AG04449 (cell line): ENCODE measurements around the gene JADE3.

Source experiments
- CTCF ChIA-PET: fragments of 350-600 bp; formaldehyde crosslinking; extraction: SDS; loops from one replicate; lab custom pipeline; 2021; ENCODE audit warnings: antibody characterized with exemption; lab: Yijun Ruan, JAX
- POLR2A ChIA-PET: fragments of 400-600, 350-600 bp; formaldehyde crosslinking; extraction: SDS; loops from one replicate; lab custom pipeline; 2020; ENCODE audit warnings: antibody characterized with exemption, inconsistent platforms; lab: Yijun Ruan, JAX
- DNase-seq: peaks from one replicate; pipeline ENCODE4 v3.0.0-alpha.2; 2010; ENCODE audit warnings: low read depth, low spot score
- H3K4me3 ChIP-seq: 2 replicates; pipeline ENCODE4 v1.5.1; 2011; ENCODE audit warnings: low read depth, mild to moderate bottlenecking, control low read depth, low read length
- CTCF ChIP-seq: IDR thresholded peaks from one replicate; pipeline ENCODE4 v1.5.1; 2011; ENCODE audit warnings: mild to moderate bottlenecking, moderate library complexity, low read length, control low read depth, inconsistent platforms; ENCODE audit not compliant: insufficient read depth; ENCODE audit errors: missing control alignments

The JADE3 gene

GRCh38 chrX:46920235-46920634 is 8.0 kb downstream of the JADE3 start:
- no peak overlapping the region for H3K4me3 ChIP-seq
- POLR2A ChIA-PET = no interaction called here
- CTCF ChIA-PET = interaction anchor here (1.0 kb wide), 1 partner anchor 16 kb away, joined by 5 read pairs; no protein-coding TSS in a partner anchor
- no peak for TF ChIP-seq CTCF
- DNase-seq = no peak

DNA sequence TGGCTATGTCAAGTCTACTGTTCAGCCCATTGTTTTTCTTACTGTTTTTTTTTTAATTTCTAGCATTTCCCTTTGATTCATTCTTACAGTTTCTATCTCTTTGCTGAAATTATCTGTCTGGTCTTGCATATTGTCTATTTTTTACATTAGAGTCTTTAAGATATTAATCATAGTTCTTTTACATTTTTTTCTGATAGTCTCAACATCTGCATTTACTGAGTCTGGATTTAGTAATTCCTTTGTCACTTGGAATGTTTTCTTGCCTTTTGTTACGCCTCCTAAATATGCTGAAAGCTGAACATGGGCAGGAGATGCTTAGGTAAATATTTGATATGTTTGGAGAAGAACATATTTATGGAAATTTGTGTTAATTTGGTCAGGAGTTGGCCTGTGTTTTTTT is 10.4 kb downstream of the JADE3 start:
- POLR2A ChIA-PET = no interaction called here
- TF ChIP-seq CTCF = no peak
- H3K4me3 ChIP-seq = no peak overlapping the region
- DNase-seq = no peak
- CTCF ChIA-PET = interaction anchor here (2.1 kb wide), 1 partner anchor 9 kb away, joined by 9 read pairs; no protein-coding TSS in a partner anchor

- DNase-seq = no peak
- ChIA-PET CTCF (no interaction called here), POLR2A (no interaction called here)
- no peak for TF ChIP-seq CTCF
- H3K4me3 ChIP-seq = no peak overlapping the region
Observed at GRCh38 chrX:46927718-46928117, 15.5 kb downstream of the JADE3 start.

GRCh38 chrX:46929439-46930261 is 17.4 kb downstream of the JADE3 start:
- POLR2A ChIA-PET = no interaction called here
- no peak for DNase-seq
- no peak for TF ChIP-seq CTCF
- no peak overlapping the region for H3K4me3 ChIP-seq
- CTCF ChIA-PET = interaction anchor here (0.8 to 1.9 kb wide), 6 partner anchors 11 to 101 kb away, joined by 3 to 6 read pairs (median 4); no protein-coding TSS in a partner anchor

DNA sequence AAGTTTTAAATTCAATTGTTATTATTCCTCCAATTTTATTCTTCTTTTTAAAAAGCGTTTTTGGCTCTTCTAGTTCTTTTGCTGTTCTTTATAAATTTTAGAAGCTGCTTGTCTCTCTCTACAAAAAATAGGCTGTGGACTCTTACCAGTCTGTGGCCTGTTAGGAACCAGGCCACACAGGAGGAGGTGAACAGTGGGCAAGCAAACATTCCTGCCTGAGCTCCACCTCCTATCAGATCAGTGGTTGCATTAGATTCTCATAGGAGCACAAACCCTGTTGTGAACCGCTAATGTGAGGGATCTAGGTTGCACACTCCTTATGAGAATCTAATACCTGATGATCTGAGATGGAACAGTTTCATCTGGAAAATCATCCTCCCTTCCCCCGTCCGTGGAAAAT is 23.1 kb downstream of the JADE3 start:
- H3K4me3 ChIP-seq = no peak overlapping the region
- ChIA-PET POLR2A (no interaction called here), CTCF (interaction anchor here (0.8 kb wide), 1 partner anchor 11 kb away, joined by 3 read pairs; no protein-coding TSS in a partner anchor)
- TF ChIP-seq CTCF = no peak
- DNase-seq = no peak

- CTCF ChIA-PET = no interaction called here
- no peak for DNase-seq
- POLR2A ChIA-PET = no interaction called here
Observed at GRCh38 chrX:46938589-46938988, 26.4 kb downstream of the JADE3 start.

More at GRCh38 chrX:46938589-46938988, 26.4 kb downstream of the JADE3 start:
- H3K4me3 ChIP-seq = no peak overlapping the region
- TF ChIP-seq CTCF = no peak
